GM10248 (cell line): Measurements from ENCODE around the gene G3BP1.
"Not testable (repeated sequence)": the region's sequence is repeated elsewhere in the genome, so short reads cannot be mapped to it uniquely, and the experiment has no call there.

ENCODE experiments used
- CTCF ChIA-PET: fragments of 300-600 bp; sonication (Branson Sonifier 250); formaldehyde crosslinking; extraction: SDS; loops from one replicate; lab custom pipeline; 2021; ENCODE audit warnings: antibody characterized with exemption; lab: Yijun Ruan, JAX
- POLR2A ChIA-PET: fragments of 350-650 bp; sonication (Branson Sonifier 250); formaldehyde crosslinking; extraction: SDS; loops from one replicate; lab custom pipeline; 2020; ENCODE audit warnings: antibody characterized with exemption; lab: Yijun Ruan, JAX
- DNase-seq: peaks from one replicate; pipeline ENCODE4 v3.0.0; 2012; ENCODE audit errors: extremely low spot score
- CTCF ChIP-seq: IDR thresholded peaks from 2 replicates; pipeline ENCODE4 v1.5.1; 2012; ENCODE audit warnings: mild to moderate bottlenecking, low read depth; ENCODE audit errors: extremely low read depth, missing control alignments, control extremely low read depth

Gene G3BP1

DNA sequence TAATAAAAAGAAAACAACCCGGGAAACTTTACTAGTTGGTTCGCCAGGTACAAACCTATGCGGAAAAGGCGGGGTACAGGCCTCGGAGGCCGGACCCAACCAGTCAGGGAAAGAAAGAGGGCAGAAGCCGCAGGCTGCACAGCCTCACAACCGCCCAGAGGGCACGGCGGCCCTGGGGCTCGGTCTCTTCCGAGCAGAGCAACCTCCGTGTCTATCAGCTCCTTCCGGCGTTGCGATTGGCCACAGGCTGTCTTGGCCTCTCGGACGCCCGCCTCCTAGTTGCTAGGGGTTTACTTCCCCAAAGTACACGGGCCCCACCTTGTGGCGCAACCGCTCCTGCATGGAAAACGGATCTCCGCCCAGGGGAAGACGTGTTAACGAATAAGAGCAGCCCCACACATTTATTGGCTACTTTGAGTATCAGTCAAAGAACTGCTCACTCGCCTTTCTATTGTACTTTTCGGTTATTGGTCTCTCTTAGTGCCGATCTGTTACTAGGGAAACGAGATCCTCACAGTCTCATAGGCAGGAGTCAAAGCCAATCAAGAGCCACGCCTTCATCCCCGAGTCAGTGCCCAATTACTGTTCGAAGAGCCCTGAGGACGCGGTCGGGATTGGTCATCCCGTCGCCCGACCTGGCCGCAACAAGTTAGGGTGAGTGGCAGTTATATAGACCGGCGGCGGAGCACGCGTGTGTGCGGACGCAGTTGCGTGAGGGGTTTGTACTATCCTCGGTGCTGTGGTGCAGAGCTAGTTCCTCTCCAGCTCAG is at the start of gene G3BP1:
Gene G3BP1, plus strand, starts transcription at position 696 of the 770 bp plus-strand sequence. CDS start 14,667 bp downstream, outside the sequence.
- ChIA-PET CTCF (interaction anchor here (0.6 to 11.9 kb wide), 28 partner anchors 10 to 371 kb away, joined by 3 to 155 read pairs (median 4); partner anchors contain the start of genes ATOX1, SLC36A1 and SPARC), POLR2A (interaction anchor here (0.6 to 3.1 kb wide), 12 partner anchors 12 to 685 kb away, joined by 3 to 18 read pairs (median 4); partner anchors contain the start of gene ATOX1)
- peak; percentile 97 for DNase-seq
- peak; percentile 68 for TF ChIP-seq CTCF

- ChIA-PET POLR2A (no interaction called here), CTCF (interaction anchor here (0.7 to 9.7 kb wide), 10 partner anchors 9 to 68 kb away, joined by 3 to 147 read pairs (median 11); no protein-coding TSS in a partner anchor)
- DNase-seq: no peak
- no peak for TF ChIP-seq CTCF
These were observed 49.2 kb upstream of the G3BP1 start for GRCh38 chr5:151722546-151722945.

- POLR2A ChIA-PET: no interaction called here
- DNase-seq: no peak
- CTCF ChIA-PET: interaction anchor here (1.5 to 9.7 kb wide), 3 partner anchors 16 to 65 kb away, joined by 4 to 147 read pairs (median 6); no protein-coding TSS in a partner anchor
- no peak for TF ChIP-seq CTCF
These were observed 47.4 kb upstream of the G3BP1 start for GRCh38 chr5:151724360-151724759.

- DNase-seq, POLR2A ChIA-PET: not testable (repeated sequence)
- CTCF ChIA-PET: interaction anchor here (1.0 to 2.8 kb wide), 2 partner anchors 11 to 19 kb away, joined by 4 to 10 read pairs; no protein-coding TSS in a partner anchor
These were observed 42.2 kb upstream of the G3BP1 start for GRCh38 chr5:151729597-151729996.

DNA sequence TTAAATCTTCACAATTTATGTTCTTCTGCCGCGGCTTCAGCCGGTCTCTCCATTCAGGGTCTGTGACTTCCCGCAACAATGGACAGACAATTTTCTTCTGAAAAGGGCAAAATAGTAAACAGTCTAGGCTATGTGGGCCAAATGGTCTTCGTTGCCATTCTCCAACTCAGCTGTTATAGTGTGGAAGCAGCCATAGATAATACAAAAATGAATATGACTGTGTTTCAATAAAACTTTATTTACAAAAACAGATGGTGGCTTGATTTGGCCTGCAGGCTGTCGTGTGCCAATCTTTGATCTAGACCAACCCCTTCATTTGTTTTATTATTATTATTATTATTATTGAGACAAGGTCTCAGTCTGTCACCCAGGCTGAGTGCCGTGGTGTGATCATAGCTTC is 41.4 kb upstream of the G3BP1 start:
- ChIA-PET POLR2A (no interaction called here), CTCF (interaction anchor here (0.7 to 3.5 kb wide), 9 partner anchors 9 to 74 kb away, joined by 3 to 22 read pairs (median 8); partner anchors contain the start of gene G3BP1)
- DNase-seq: no peak
- no peak for TF ChIP-seq CTCF

DNA sequence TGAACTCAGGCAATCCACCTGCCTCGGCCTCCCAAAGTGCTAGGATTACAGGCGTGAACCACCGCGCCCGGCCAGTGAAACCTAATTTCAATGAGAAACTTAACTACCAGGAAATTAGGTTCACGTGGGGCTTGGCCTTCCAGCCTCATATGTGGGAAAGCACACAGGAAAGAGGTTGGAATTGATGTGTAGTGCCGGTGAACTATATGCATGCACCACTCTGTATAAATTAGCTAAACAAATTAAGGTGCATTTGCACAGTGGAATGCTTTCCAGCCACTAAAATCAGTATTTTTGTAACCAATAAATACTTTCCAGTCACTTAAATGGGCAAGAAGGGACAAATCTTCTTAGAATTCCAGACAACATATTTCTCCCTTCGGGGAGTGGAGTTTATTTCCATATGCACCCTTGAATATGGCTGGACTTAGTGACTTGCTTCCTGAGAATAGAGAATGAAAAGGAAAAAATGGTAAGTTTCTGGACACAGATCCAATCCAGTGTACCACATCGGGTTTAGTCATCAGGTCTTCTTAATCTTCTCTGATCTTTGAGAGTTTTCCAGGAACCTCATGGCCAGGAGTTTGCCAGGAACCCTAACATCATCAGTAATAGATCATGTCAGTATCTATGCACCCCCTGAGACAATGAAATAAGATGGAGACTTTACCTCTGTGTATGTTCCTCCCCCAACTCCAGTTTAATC is 38.2 kb upstream of the G3BP1 start:
- ChIA-PET CTCF (interaction anchor here (0.8 to 13.0 kb wide), 4 partner anchors 12 to 75 kb away, joined by 3 to 363 read pairs (median 13); no protein-coding TSS in a partner anchor), POLR2A (interaction anchor here (0.6 kb wide), 1 partner anchor 68 kb away, joined by 4 read pairs; no protein-coding TSS in a partner anchor)
- no peak for TF ChIP-seq CTCF
- no peak for DNase-seq
